Measurements from ENCODE around the gene L3MBTL2. TPM values are rescaled to one million over a fixed set of nuclear protein-coding genes. Genes with fewer than 3 reads are reported as not detected.

Gene L3MBTL2
- total RNA-seq, 2 donors from 2014 or later: 15.4 to 19.0 TPM

DNA sequence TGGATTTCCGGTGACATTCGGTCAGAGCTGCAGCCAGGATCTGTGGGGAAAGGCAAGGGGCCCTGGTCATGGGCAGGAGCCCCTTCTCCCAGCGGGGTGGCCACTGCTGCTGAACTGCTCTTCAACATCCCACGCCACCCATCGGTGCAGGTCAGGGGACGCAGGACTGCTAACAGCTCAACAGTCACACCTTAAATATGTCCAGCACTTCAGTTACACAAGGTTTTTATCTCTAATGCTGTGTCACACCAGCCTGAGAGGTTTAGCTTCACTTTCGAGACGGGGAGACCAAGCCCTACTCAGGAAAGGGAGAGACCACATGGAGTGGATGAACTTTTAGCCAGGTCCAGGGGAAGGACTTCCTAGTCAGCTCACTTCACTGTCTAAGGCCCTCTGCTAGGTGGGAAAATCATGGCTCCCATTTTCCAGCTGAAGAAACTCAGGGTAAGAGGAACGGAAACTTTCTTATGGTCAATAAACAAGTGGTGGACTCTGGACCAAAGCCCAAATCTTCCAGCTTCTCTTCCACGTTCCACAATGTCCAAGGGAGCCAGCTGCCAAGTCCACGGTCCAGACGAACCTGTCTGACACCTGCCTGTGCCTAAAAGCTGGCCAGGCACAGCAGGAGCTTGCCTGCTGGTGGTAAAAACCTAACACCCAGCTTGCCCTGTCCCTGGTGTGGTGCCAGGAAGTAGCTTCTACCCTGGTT is 56.6 kb downstream of the L3MBTL2 start:
- DNase-seq (ENCODE audit: low spot score): no peak
- intact Hi-C loops (cut with DNase I): no loop called here

DNA sequence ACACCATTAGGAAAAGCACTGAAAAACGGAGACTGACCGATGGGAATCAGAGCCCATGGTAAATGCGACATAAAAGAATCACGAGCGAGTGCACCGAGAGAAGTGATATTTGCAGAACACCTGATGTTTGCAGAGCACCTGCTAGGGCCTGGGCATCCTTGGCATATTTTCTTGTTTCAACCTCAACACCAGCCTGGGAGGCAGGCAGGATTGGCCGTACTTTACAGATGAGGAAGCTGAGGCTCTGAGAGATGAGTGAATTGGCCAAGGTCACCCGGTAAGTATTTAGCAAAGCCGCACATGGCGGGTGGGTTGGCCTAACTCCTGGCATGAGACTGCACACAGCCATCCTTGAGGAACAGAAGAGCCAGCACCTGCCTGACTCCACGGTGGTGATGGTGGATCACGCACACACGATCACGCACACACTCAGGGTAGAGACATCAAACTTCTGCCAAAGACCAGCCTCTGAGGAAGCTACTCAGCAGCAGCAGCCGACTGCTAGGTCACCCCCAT is 57.2 kb downstream of the L3MBTL2 start:
- DNase-seq (ENCODE audit: low spot score): no peak
- intact Hi-C loops (cut with DNase I): no loop called here

DNA sequence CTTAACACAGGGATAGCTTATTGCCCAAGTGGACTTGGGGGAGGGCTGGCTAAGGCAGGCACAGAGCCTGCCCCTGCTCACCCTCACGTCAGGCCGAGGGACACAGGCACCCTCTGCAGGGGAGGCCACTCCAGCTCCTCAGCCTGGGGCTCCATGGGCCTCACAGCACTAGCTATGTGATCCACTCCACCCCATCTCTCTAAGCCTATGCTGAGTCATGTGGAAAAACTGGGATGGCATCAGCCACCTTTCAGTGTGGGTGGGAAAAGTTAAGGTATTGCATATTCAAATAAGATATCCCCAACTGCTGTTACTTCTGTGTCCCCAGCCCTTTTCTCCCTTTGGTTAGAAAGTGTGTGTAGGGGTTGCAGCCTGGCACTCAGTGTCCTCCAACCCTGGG is 58.6 kb downstream of the L3MBTL2 start:
- intact Hi-C loops (cut with DNase I): no loop called here
- no peak for DNase-seq (ENCODE audit: low spot score)

GRCh38 chr22:41264408-41264941 is 59.4 kb downstream of the L3MBTL2 start:
- no peak for DNase-seq (ENCODE audit: low spot score)
- intact Hi-C loops (cut with DNase I): no loop called here

DNA sequence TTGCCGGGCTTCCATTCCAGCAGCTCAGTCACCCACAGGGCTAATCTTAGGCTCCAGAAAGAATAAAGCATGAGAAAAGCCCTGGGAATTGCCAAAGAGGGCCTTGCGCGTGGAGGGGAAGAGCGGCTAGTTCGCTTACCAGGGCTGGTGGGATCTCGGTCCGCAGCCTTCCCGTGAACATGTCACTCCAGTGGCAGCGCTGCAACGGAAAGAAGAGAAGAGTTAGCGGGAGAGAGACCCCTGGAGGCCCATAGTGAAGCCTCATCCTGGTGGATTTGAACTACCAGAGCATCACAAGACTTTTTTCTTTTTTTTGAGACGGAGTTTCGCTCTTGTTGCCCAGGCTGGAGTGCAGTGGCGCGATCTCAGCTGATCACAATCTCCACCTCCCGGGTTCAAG is 62.8 kb downstream of the L3MBTL2 start:
- DNase-seq (ENCODE audit: low spot score): no peak
- intact Hi-C loops (cut with DNase I): no loop called here

DNA sequence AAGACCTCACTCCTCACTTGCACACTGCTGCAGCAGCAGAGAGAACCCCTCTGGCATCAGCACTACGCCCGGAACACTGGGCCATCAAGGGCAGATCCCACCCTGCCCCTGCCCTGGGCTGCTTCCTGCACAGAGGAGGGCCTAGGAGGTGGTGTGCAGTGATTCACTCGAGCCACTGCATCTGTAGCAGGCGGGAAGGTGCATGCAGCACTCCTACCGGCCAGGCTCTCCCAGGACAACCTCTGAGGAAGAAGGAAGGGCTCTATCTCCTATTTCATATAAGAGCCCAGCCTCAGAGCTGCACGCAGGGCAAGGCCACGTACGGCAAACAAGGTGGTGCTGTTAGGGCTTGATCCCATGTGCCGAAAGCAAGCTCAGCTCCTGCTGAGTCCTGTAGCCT is 66.7 kb downstream of the L3MBTL2 start:
- intact Hi-C loops (cut with DNase I): no loop called here

DNA sequence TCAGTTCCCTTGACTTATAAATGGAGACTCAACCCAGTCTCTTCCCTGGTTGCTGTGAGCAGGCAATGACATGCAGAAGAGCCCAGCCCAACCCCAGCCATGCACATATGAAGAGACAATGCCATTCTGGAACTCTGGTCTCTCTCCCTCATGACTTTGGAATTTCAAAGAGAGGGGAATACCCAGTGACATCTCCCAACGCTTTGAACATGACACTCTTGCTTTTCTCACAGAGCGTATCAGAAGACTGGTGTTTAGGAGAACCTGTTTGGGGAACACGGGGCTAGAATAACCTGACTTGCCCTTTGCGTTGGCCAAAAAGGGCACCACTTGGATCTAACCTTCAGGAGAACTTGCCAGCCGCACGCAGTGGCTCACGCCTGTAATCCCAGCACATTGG is 68.0 kb downstream of the L3MBTL2 start:
- intact Hi-C loops (cut with DNase I): no loop called here
- no peak for DNase-seq (ENCODE audit: low spot score)

More for the DNA sequence above, 66.7 kb downstream of the L3MBTL2 start:
- DNase-seq (ENCODE audit: low spot score): no peak

DNA sequence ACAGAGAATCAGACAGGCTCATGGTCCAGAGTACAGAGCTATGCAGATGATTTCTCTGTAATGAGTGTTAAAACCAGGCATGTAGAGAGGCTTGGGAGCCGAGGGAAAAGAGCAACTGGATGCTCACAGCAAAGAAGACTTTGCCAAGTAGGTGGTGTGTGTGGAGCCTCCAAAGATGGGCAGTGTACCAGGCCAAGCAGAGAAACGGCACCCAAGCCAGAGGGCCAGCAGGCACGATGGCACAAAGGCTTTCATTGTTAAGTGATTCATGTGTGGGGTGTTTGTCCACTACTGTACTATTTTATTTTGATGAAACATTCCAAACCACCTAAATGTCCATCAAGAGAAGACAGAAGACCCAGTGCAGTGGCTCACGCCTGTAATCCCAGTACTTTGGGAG is 69.7 kb downstream of the L3MBTL2 start:
- intact Hi-C loops (cut with DNase I): no loop called here
- DNase-seq (ENCODE audit: low spot score): no peak

- no peak for DNase-seq (ENCODE audit: low spot score)
- intact Hi-C loops (cut with DNase I): no loop called here
Observed at GRCh38 chr22:41280065-41280464, 75.0 kb downstream of the L3MBTL2 start.

DNA sequence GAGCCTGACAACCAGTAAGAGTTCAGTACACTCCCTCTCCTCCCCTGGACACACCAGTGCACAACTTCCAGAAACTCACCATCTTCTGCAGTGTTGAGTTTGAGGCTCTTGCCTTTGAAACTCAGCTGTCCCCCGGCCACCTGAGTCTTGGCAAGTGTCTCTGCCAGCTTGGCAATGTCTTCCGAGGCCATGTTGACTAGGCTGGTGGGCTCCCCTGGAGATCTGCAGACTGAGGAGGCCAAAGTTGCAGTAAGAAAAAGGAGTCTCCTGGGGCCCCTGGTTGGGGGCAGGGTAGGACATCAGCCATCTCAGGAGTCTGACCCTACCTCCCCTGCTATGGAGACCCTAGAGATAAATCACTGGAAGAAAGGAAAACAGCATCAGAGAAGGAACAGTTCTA is 75.7 kb downstream of the L3MBTL2 start:
- intact Hi-C loops (cut with DNase I): no loop called here
- no peak for DNase-seq (ENCODE audit: low spot score)

Small RNA genes lying within 50 kb of the gene (microRNA-seq; reads per million reads assigned to microRNA genes)
- 0 to 0.26 reads per million in 2 donors for gene MIR6889 (ENCODE audit: borderline microRNAs expressed in 2 of 2)

Other genes starting within 250 kb of the L3MBTL2 start
- gene EP300, start 112.7 kb upstream of the L3MBTL2 start, total RNA-seq: 10 to 100 TPM; 48.7 to 50.9 TPM
- gene CHADL, start 35.6 kb downstream of the L3MBTL2 start, total RNA-seq: 1 to 10 TPM; 1.8 to 1.9 TPM
- 10 to 100 TPM; 26.2 to 39.4 TPM for gene RANGAP1, start 80.9 kb downstream of the L3MBTL2 start, total RNA-seq
- 10 to 100 TPM; 36.1 to 41.7 TPM for gene ZC3H7B, start 96.2 kb downstream of the L3MBTL2 start, total RNA-seq
- gene TEF, start 176.6 kb downstream of the L3MBTL2 start, total RNA-seq: 10 to 100 TPM; 10.5 to 20.5 TPM
- 10 to 100 TPM; 36.8 to 37.0 TPM for gene TOB2, start 241.5 kb downstream of the L3MBTL2 start, total RNA-seq

All from posterior vena cava (tissue), 2 donors.